Measurements from ENCODE around the gene AFF4. TPM values are rescaled to one million over a fixed set of nuclear protein-coding genes. Genes with fewer than 3 reads are reported as not detected.

AFF4 gene
- polyA plus RNA-seq, 3 donors = 9.7 to 17.7 (median 17.6) TPM

DNA sequence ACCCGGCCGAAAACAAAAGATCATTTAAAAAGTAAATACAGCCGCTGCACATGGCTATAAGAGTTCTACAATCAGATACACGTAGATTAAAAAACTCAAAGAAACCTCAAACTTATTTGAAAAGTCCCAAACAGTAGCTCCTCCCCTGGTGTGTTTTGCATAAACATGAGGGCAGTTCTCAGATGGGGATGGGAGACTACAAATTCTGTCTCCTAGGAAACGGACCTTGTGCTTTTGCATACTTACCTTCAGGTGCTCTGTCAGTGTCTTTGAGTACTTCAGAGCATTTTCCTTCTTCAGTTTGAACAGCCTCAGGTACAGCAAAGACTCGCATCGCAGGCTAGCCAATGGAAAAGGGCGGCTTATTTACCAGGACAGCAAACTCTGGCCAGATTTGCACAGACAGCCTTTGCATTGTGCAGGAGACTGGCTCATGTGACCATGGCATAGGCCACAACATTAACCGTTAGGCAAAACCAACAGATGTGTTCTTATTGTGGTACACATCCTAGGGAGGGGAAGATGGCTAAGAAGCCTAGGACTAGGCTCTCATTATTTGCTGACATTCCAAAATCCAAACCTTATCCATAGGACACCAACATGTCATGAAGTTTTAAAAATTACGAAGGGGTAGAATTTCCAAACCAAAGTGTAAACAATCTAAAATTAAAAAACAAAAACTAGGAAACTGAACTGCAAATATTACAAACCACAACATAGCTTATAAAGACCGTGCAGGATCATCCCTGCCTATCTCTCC, 77.2 kb downstream of the AFF4 start:
- H3K79me2 ChIP-seq (ENCODE audit: insufficient read depth, low read length) = no peaks in the 10 kb centered on the region

DNA sequence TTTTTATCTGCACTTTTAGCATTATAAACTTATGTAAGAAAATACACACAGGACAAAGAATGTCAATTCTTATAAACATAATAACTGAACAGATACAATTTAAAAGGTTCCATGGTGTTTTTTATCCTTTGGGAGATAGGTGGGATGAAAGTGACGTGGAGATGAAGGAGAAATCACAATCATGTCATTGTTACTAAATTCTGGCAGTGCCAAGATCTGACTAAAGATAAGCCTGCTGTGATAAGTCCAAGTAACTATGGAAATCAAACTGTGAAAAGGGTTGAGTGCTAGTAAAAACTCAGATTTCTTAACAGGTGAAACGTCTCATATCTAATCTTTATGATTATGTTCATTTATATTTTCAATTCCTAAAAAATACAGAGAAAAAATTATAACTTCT, 78.9 kb downstream of the AFF4 start:
- Mint-ChIP-seq H3K36me3 (peaks cover 65 to 84% of the 10 kb centered on the region in 2 donors), H3K4me3 (no peak overlapping the region), H3K4me1 (peaks cover 5% of the 10 kb centered on the region), H3K9me3 (no peaks in the 10 kb centered on the region), H3K27me3 (ENCODE audit: low read depth in 3 of 3) (no peaks in the 10 kb centered on the region), H3K27ac (no peak overlapping the region)
- Histone ChIP-seq H3K4me3 (replicated peaks in 1 of 3; ENCODE audit: low read depth in 2 of 3, low read length in 3 of 3) (no peak overlapping the region), H3K4me1 (ENCODE audit: control insufficient read depth in 1 of 2, insufficient read depth in 2 of 2, low read length in 2 of 2) (no peaks in the 10 kb centered on the region), H3K27me3 (ENCODE audit: control insufficient read depth in 2 of 2, insufficient read depth in 2 of 2, low read length in 2 of 2) (no peaks in the 10 kb centered on the region), H3K79me2 (ENCODE audit: insufficient read depth, low read length) (no peaks in the 10 kb centered on the region), H4K20me1 (ENCODE audit: insufficient read depth, low read length) (no peaks in the 10 kb centered on the region), H3K9ac (ENCODE audit: insufficient read depth, low read length, poor library complexity, severe bottlenecking) (no peak overlapping the region), H2AFZ (ENCODE audit: insufficient read depth, low read depth, low read length, poor library complexity, severe bottlenecking) (no peak overlapping the region), H3K9me3 (replicated peaks in 1 of 2; ENCODE audit: control insufficient read depth in 1 of 2, insufficient read depth in 1 of 2, low read length in 2 of 2) (no peaks in the 10 kb centered on the region), H3K4me2 (replicated peaks; ENCODE audit: extremely low read depth, low read length, poor library complexity, severe bottlenecking) (no peak overlapping the region), H3K27ac (ENCODE audit: low read depth in 1 of 2, low read length in 2 of 2) (no peak overlapping the region), H3K36me3 (replicated peaks in 1 of 2; ENCODE audit: control insufficient read depth in 1 of 2, insufficient read depth in 2 of 2, low read length in 2 of 2) (peaks cover 61 to 88% of the 10 kb centered on the region in 2 donors)
- no CpG with 5 or more reads among the region's 2 CpGs for WGBS (ENCODE audit: insufficient coverage)
- intact Hi-C loops (cut with micrococcal nuclease) = loop anchor here (5.0 to 10.0 kb wide), 2 partner anchors 52 to 500 kb away; partner anchors contain the start of gene SHROOM1 (in 1 of the 2)
- TF ChIP-seq, protein P1, sequence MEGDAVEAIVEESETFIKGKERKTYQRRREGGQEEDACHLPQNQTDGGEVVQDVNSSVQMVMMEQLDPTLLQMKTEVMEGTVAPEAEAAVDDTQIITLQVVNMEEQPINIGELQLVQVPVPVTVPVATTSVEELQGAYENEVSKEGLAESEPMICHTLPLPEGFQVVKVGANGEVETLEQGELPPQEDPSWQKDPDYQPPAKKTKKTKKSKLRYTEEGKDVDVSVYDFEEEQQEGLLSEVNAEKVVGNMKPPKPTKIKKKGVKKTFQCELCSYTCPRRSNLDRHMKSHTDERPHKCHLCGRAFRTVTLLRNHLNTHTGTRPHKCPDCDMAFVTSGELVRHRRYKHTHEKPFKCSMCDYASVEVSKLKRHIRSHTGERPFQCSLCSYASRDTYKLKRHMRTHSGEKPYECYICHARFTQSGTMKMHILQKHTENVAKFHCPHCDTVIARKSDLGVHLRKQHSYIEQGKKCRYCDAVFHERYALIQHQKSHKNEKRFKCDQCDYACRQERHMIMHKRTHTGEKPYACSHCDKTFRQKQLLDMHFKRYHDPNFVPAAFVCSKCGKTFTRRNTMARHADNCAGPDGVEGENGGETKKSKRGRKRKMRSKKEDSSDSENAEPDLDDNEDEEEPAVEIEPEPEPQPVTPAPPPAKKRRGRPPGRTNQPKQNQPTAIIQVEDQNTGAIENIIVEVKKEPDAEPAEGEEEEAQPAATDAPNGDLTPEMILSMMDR (IDR thresholded peaks at IDR 0.05) = no peak
- no peak for DNase-seq

More for the DNA sequence above, 77.2 kb downstream of the AFF4 start:
- Histone ChIP-seq H3K4me1 (ENCODE audit: control insufficient read depth in 1 of 2, insufficient read depth in 2 of 2, low read length in 2 of 2) (no peaks in the 10 kb centered on the region), H3K27ac (ENCODE audit: low read depth in 1 of 2, low read length in 2 of 2) (no peak overlapping the region), H2AFZ (ENCODE audit: insufficient read depth, low read depth, low read length, poor library complexity, severe bottlenecking) (no peak overlapping the region), H3K4me3 (replicated peaks in 1 of 3; ENCODE audit: low read depth in 2 of 3, low read length in 3 of 3) (no peak overlapping the region), H3K4me2 (replicated peaks; ENCODE audit: extremely low read depth, low read length, poor library complexity, severe bottlenecking) (no peak overlapping the region), H3K9ac (ENCODE audit: insufficient read depth, low read length, poor library complexity, severe bottlenecking) (no peak overlapping the region), H3K9me3 (replicated peaks in 1 of 2; ENCODE audit: control insufficient read depth in 1 of 2, insufficient read depth in 1 of 2, low read length in 2 of 2) (no peaks in the 10 kb centered on the region), H3K36me3 (replicated peaks in 1 of 2; ENCODE audit: control insufficient read depth in 1 of 2, insufficient read depth in 2 of 2, low read length in 2 of 2) (peaks cover 57 to 84% of the 10 kb centered on the region in 2 donors), H3K27me3 (ENCODE audit: control insufficient read depth in 2 of 2, insufficient read depth in 2 of 2, low read length in 2 of 2) (no peaks in the 10 kb centered on the region), H4K20me1 (ENCODE audit: insufficient read depth, low read length) (no peaks in the 10 kb centered on the region)
- TF ChIP-seq, protein P1 (IDR thresholded peaks at IDR 0.05) = no peak
- peaks cover 63 to 83% of the 10 kb centered on the region in 2 donors for H3K36me3 Mint-ChIP-seq
- 94% methylated on average over 5 of the region's 11 CpGs for WGBS (ENCODE audit: insufficient coverage)
- no peak for DNase-seq
- H3K27me3 Mint-ChIP-seq (ENCODE audit: low read depth in 3 of 3) = no peaks in the 10 kb centered on the region
- no peak overlapping the region for H3K4me3 Mint-ChIP-seq
- intact Hi-C loops (cut with micrococcal nuclease) = loop anchor here (10.0 kb wide), 1 partner anchor 501 kb away; no protein-coding TSS in a partner anchor
- H3K27ac Mint-ChIP-seq = no peak overlapping the region
- peaks cover 5% of the 10 kb centered on the region for H3K4me1 Mint-ChIP-seq
- H3K9me3 Mint-ChIP-seq = no peaks in the 10 kb centered on the region
